A549 (cell line): ENCODE measurements around the gene MAP3K20.

Source experiments
- EP300 ChIP-seq, 2 experiments: fragments of >200 bp; sonication (Bioruptor Twin); formaldehyde crosslinking; IDR thresholded peaks; 2 replicates in 1 of 2; 3 replicates in 1 of 2; pipeline ENCODE4 v1.6.1; 2016 to 2017
- RFX5 ChIP-seq: fragments of 450-650 bp; IDR thresholded peaks from 2 replicates; pipeline ENCODE4 v1.7.1; 2014; ENCODE audit warnings: antibody characterized with exemption, mild to moderate bottlenecking, moderate library complexity
- TF ChIP-seq, protein P1 (sequence below): fragments of >200 bp; sonication (Bioruptor Twin); formaldehyde crosslinking; IDR thresholded peaks from 3 replicates; pipeline ENCODE4 v1.5.1; 2016

DNA sequence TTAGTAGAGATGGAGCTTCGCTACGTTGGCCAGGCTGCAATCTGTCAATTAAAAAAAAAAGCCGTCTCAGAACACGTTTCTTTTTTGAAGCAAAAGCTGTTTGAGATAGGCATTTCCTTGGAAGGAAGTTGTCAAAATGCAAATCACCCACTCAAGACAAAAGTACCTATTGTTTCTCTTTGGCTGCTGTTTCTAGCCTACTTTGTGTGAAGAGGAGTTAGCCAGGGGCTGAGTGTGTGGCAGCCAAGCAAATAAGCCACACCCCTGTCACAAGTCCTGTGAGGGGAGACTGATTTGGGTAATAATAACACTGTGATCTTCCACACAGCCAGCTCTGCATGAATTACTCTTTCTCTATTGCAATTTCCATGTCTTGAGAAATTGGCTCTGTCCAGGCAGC lies 231.6 kb downstream of the MAP3K20 start:
- TF ChIP-seq EP300 (IDR thresholded peaks at IDR 0.05) = no peak
- TF ChIP-seq, protein P1, sequence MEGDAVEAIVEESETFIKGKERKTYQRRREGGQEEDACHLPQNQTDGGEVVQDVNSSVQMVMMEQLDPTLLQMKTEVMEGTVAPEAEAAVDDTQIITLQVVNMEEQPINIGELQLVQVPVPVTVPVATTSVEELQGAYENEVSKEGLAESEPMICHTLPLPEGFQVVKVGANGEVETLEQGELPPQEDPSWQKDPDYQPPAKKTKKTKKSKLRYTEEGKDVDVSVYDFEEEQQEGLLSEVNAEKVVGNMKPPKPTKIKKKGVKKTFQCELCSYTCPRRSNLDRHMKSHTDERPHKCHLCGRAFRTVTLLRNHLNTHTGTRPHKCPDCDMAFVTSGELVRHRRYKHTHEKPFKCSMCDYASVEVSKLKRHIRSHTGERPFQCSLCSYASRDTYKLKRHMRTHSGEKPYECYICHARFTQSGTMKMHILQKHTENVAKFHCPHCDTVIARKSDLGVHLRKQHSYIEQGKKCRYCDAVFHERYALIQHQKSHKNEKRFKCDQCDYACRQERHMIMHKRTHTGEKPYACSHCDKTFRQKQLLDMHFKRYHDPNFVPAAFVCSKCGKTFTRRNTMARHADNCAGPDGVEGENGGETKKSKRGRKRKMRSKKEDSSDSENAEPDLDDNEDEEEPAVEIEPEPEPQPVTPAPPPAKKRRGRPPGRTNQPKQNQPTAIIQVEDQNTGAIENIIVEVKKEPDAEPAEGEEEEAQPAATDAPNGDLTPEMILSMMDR = no peak
- no peak for TF ChIP-seq RFX5
